C1 segment of cervical spinal cord (tissue), 14 donors: ENCODE data around the gene PABPN1.
A peak's percentile ranks its signal among the peaks of the same experiment; 100 is the strongest.
"Not testable (repeated sequence)": the region's sequence is repeated elsewhere in the genome, so short reads cannot be mapped to it uniquely, and the experiment has no call there.

Source experiments
- DNase-seq, 14 donors: peaks; one replicate each; lab custom pipeline; 2025; lab: John Stamatoyannopoulos, UW

Gene PABPN1

DNA sequence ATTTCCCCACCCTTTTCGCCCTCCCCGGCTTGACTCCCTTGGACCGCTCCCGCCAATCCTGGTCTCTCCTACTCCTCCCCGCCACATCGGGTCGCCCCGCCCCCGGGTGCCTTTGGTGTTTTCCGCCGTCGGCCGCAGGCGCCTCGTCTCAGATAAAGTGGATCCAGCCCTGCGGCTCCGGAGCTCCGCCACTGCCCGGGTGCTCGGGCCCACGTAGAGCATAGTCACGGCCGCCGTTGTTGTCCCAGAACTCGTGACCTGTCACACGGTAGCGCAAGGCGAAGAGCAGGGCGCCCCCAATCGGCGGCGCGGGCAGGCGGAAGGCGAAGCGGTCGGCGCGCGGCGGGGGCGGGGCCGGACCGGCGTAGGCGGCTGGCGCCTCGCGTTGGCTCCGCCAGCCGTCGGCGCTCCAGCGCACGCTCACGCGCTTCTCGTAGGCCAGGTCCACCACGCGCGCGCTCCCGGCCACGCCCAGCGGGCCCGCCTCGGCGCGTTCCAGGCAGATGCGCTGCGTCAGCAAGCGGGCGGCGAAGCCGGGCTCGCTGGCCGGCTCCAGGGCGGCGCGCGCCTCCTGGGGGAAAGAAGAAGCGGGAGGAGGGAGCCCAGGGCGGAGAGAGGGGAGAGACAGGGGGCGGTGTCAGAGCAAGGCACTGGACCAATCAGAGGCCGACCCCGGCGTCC lies 19.8 kb upstream of the PABPN1 start:
- peak; percentile 87 to 100 (median 99) for DNase-seq

DNA sequence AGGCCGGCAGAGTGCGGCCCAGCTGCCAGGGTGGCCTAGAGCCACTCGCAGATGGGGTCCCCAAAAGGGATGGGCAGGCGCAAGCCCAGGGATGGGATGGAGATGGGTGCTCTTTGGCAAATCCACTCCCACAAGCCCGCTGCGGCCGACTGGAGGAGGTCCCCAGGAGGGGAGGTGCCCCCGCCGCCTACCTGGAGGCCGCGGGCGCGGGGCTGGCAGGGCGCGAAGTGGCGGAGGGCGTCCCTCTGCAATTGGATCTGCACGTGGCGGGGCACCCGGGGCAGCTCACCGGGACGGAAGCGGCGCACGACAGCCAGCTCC lies 19.3 kb upstream of the PABPN1 start:
- DNase-seq = peak in 1 of 14 donors; percentile 90

DNA sequence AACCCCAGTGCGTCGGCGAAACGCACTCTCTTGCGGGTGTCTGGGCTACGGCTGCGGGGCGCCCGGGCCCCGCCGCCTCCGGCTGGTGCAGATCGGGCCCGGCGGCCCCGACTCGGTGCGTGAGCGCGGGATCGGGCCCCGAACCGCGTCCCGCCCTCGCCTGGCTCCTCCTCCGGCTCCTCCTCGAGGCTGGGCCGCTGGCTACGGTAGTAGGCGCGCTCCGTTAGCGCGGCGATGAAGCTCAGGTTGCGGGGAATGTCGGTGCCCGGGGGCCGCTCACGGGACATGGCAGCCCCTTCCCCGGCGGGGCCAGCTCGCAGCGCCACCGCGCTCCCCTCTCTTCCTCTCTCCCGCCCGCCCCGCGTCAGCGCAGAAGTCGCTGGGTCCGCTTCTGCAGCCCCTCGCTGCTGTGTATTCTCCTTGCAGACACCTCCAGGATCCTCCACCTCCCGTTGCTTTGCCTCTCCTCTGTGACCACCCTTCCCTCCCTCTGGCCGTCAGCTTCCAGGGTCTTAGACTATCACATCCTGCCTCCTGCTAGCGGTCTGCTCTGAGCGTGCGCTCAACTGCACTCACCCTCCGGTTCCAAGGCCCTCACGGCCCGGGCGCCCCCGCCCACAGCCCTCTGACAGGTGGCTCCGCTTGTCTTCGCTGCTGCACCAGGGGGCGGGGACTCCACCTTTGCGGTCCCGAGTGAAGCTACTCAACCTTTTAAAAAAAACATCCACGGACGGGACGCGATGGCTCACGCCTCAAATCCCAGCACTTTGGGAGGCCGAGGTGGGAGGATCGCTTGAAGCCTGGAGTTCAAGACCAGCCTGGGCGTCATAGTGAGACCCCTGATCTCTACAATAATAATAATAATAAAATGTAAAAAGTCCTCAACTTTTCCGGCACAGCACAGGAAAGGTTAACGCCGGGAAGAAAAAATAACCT lies 18.7 kb upstream of the PABPN1 start, which contains the start of gene PPP1R3E:
Gene PPP1R3E, minus strand, starts transcription at position 570 of the 936 bp plus-strand sequence. Its CDS starts 283 bp downstream, at position 287.
- peak in 10 of 14 donors; percentile 58 to 82 (median 70) for DNase-seq

DNA sequence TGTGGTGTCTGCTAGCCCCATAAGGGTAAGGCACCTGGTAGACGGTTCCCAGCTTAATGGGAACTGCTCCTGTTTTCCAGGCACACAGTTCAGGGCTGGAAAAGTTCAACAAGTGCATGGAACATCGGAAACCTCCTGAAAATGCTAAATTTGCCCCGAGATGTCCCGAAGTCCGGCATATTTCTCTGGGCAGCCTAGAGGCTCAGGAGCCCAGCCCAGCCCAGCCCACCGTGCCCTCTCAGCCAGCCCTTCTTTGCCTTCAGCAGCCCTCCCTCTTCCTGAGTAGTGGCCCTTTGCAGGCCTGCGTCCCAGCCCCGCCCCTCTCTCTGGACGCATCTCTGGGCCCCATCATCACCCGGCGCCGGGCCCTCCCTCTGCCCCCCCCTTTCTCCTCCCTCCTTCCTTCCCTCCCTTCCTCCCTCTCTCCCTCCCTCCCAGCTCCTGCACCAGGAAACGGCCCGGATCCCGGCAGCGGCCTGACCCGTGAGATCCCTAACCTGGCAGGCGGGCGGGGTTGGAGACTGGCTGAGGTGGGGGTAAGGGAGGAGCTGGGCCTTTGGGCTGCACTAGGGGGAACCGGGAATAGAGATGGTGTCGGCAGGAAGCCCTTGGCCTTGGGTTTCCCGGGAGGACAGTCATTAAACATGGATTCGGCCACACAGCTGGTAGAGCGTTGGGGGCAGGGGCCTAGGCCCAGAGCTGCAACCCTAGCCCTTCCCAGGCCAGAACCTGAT lies 14.7 kb upstream of the PABPN1 start, which contains the start of gene BCL2L2:
Gene BCL2L2, plus strand, starts transcription at position 422 of the 734 bp plus-strand sequence. CDS start 935 bp downstream, outside the sequence.
- DNase-seq = peak; percentile 56 to 93 (median 88)

DNA sequence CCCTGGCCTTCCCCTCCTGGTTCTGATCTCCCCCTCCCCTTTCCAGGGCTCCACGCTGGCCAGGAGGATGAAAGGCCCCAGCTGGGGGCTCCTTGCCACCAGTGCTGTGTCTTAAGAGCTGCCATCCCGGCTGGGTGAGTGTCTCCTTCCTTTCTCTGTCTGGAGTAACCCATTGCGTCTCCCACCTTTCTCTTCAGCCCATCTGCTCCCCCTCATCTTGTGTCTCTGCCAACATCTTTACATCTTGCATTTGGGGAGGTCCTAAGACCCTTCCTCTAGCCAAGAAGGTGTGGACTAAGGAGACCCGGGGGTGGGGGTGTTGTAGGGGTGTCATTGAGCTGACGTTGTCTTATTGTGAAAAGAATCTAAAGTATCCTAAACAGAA lies 14.1 kb upstream of the PABPN1 start:
- no peak for DNase-seq

DNA sequence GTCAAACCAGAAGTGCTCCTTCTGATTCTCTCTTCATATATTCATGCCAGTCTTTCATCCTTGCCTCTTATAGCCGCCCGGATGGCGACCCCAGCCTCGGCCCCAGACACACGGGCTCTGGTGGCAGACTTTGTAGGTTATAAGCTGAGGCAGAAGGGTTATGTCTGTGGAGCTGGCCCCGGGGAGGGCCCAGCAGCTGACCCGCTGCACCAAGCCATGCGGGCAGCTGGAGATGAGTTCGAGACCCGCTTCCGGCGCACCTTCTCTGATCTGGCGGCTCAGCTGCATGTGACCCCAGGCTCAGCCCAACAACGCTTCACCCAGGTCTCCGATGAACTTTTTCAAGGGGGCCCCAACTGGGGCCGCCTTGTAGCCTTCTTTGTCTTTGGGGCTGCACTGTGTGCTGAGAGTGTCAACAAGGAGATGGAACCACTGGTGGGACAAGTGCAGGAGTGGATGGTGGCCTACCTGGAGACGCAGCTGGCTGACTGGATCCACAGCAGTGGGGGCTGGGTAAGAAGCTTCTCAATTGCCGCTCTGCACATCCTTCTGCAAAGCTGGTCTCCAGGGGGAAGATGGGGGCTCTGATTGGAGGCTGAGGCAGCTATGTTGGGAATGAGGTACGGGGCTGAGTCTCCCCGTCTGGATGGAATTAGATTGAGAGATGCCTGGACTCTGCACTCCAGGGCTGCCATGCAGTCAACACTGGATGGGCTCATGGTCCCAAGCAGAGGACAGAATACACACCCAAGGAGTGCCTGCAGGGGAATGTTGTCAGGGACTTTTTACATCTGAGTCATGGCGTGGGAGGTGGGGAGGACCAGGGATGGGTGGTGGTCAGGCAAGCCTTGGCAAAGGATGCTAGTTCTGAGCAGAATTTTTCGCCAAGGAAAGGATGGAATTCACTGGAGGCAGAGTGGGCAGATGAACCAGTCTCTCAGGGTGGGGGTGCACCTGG lies 13.3 kb upstream of the PABPN1 start:
- DNase-seq = no peak

DNA sequence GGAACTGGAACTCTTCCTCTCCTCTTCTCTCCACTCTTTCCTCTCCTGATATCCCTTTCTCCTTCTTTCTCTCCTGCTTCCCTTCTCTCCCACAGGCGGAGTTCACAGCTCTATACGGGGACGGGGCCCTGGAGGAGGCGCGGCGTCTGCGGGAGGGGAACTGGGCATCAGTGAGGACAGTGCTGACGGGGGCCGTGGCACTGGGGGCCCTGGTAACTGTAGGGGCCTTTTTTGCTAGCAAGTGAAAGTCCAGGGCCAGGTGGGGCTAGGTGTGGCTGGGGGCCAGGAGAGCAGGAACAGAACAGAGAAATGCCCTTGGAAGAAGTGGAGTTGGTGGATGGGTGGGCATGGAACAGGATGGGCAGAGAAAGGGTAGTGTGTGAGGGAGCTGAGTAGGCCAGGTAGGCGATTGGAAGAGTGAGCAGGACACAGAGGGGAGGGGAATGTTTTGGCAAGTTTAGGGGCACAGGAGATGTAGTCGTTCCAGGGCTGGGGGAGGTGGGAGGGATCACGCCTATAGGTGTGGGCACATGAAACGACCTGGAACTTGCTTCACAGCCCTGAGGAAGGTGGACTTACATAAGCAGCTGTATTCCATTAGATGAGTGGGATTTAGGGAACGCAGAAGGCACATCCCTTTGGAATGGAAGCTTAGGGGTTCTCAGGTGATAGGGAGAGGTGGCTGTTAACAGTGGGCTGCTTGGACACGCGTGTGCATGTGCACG lies 12.4 kb upstream of the PABPN1 start:
- no peak for DNase-seq

DNA sequence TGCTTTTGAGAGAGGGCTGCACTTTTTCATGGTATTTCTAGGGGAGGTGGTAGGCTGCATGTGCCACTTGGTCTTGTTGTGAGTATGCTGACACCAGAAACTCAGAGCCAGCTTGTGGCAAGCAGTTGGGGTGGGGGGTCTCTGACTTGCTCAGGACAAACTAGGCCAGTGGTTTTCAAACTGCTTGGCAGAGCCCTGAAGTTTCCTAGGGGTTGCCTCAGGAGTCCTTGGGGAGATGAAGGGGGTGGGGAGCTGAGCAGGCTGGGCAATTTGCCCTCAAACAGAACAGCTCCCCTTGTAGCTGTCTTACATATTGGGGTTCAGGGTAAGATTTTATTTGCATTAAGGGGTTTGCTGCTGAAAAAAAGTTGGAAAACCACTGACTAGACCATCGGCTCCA lies 10.7 kb upstream of the PABPN1 start:
- no peak for DNase-seq

DNA sequence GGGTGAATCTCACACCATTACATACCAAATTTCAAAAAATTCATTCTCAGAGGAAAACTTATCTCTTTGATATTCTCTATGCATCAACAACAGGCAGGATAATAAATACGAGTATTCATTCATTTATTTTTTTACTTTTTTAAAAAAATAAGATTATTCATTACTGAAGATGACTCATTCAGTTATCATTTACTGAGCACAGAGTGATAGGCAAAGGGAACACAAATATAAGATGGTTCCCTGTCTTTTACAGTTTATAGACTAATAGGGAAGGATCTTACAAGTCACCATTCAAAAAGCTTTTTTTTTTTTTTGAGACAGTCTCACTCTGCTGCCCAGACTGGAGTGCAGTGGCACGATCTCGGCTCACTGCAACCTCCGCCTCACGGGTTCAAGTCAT lies 5.0 kb upstream of the PABPN1 start:
- no peak for DNase-seq

DNA sequence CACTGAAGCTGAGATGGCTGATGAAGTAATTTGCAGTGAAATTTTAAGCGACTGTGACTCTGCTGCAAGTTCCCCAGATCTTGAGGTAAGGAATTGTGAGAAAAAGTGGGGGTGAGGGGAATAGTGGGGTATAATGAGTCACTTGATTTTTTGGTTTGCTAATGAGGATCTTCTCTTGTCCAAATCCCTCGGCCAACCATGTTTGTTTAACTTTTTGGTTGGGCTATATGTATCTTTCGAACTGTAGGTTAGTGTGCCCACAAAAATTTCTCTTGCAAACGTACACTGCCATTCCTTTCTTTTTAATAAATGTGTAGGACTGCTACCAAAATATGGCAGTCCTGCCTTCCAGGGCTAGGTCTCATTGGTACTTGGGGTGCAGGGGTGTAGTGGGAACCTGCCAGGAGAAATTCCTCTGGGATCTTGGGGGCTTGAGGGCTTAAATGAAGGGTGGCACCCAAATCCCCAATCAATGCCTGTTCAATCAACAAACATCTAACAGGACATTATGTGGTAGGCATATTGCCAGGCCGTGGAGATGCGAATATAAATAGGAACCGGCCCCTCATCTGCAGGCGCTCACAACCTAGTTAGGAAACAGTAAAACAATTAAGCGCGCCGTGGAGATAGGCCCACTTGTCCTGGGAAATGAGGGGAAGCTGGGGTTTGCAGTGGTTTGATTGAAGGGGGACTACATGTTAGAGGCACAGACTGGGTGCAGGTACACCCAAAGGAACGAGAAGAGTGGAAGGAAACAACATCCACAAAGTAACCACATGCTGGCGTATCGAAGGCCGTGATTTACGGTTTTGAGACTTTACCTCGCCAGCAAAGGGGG lies 1.3 kb upstream of the PABPN1 start:
- no peak for DNase-seq

DNA sequence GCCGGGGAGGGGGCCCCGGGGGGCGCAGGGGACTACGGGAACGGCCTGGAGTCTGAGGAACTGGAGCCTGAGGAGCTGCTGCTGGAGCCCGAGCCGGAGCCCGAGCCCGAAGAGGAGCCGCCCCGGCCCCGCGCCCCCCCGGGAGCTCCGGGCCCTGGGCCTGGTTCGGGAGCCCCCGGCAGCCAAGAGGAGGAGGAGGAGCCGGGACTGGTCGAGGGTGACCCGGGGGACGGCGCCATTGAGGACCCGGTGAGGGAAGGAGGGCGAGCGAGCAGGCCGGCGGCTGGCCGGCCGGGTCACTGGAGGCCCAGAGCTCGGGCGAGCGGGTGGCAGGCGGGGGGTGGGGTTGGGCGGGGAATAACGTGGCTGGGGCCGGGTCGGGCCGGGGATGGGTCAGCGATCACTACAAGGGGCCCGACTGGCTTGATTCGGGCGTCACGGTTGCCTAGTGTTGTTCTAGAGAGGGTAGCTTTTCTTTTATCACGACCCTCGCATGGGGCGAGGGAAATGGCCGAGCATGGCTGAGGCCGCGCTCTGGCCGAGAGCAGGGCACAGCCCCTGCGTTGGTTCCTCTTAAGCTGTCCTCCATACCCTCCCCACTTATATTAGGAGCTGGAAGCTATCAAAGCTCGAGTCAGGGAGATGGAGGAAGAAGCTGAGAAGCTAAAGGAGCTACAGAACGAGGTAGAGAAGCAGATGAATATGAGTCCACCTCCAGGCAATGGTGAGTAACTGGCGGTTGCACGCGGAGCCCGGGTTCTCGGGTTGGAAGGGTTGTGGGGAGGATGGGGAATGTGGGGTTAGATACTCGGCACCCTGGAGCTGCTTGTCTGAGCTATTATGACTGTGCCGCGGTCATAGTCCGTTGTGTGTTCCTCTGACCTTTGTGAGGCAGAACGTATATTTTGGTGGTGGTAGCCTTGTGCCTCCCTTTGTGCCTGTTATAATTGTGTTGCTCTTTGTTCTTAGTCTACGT lies 603 bp downstream of the PABPN1 start:
- peak in 8 of 14 donors; percentile 13 to 83 (median 63) for DNase-seq

DNA sequence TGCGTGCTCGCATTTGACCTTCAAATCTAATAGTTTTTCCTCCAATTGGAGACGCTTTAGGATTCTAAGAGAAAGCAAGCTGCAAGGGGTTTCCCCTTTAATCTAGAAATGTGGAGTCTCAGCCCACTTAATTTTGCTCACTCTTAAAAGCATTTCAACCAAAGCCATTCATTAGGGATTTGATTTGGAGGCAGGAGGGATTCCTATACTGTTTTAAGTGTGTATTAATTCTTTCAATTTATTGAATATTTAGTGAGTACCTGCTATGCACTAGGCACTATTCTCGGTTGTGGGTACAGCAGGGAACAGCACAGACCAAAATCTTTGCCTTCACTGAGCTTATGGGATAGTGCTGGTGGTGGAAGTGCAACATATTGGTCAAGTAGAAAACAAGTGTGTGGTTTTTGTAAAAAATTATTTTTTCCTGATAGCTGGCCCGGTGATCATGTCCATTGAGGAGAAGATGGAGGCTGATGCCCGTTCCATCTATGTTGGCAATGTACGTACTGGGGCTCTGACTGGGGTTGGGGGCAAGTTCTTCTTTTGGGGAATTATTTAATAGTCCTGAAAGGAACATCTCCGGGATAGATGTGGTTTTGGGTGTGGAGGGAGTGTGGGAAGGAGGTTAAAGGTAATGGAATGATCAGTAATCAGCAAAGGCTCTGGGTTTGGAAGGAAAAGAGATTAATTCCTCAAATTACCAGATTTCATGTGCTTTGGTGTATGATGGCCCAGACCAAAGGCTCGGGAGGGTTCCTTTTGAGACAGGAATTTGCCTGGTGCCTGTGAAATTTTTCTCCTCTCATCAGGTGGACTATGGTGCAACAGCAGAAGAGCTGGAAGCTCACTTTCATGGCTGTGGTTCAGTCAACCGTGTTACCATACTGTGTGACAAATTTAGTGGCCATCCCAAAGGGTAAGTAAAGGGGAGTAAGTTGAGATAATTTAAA lies 1.6 kb downstream of the PABPN1 start:
- no peak for DNase-seq

DNA sequence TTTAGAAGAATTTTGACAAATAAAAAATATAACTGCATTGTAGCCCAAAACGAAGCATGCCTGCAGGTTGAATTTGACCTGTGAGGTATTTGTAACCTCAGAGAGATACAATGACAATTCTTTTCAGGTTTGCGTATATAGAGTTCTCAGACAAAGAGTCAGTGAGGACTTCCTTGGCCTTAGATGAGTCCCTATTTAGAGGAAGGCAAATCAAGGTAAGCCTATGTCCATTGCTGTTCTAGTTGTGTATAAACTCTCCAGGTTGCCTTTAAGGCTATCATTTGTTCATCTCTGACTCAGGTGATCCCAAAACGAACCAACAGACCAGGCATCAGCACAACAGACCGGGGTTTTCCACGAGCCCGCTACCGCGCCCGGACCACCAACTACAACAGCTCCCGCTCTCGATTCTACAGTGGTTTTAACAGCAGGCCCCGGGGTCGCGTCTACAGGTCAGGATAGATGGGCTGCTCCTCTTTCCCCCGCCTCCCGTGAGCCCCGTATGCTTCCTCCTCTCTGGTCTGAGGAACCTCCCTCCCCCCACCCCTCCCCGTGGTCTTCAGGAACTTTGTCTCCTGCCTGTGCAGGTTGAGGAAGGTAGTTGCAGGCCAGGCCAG lies 2.7 kb downstream of the PABPN1 start:
- no peak for DNase-seq

DNA sequence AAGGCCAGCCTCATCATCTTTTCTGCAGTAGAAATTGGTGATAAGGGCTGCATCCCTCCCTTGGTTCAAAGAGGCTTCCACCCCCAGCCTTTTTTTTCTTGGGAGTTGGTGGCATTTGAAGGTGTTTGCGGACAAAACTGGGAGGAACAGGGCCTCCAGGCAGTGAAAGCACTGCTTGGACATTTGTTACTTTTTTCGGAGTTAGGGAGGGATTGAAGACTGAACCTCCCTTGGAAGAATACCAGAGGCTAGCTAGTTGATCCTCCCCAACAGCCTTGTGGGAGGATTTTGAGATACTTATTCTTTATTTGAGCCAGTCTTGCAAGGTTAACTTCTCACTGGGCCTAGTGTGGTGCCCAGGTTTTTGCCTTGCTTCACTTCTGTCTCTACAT lies 3.2 kb downstream of the PABPN1 start:
- no peak for DNase-seq

DNA sequence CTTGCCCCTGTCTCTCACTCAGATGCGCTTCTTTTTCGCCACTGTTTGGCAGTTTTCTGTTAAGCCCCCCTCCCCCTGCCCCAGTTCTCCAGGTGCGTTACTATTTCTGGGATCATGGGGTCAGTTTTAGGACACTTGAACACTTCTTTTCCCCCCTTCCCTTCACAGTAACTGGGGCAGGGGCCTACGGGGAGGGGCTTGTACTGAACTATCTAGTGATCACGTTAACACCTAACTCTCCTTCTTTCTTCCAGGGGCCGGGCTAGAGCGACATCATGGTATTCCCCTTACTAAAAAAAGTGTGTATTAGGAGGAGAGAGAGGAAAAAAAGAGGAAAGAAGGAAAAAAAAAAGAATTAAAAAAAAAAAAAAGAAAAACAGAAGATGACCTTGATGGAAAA lies 3.7 kb downstream of the PABPN1 start:
- DNase-seq = no peak

DNA sequence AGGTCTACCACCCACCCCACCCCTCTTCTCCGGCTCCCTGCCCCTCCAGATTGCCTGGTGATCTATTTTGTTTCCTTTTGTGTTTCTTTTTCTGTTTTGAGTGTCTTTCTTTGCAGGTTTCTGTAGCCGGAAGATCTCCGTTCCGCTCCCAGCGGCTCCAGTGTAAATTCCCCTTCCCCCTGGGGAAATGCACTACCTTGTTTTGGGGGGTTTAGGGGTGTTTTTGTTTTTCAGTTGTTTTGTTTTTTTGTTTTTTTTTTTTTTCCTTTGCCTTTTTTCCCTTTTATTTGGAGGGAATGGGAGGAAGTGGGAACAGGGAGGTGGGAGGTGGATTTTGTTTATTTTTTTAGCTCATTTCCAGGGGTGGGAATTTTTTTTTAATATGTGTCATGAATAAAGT lies 4.5 kb downstream of the PABPN1 start:
- not testable (repeated sequence) for DNase-seq
